Esophagus squamous epithelium (tissue), 5 donors: ENCODE data around the gene GPR83. TPM values are rescaled to one million over a fixed set of nuclear protein-coding genes. Genes with fewer than 3 reads are reported as not detected.
A peak's percentile ranks its signal among the peaks of the same experiment; 100 is the strongest.

Source experiments
- DNase-seq: peaks from one replicate; lab custom pipeline; 2025; lab: John Stamatoyannopoulos, UW
- H3K27ac ChIP-seq, 4 donors: fragments of 200-600 bp; sonication (generic); one replicate each; pipeline ENCODE4 v1.5.1; 2016 to 2019; ENCODE audit warnings: mild to moderate bottlenecking in 1 of 4
- H3K27me3 ChIP-seq, 4 donors: fragments of 200-600 bp; sonication (generic); 1 replicate in 3 of 4; 2 replicates in 1 of 4; pipeline versions ENCODE4 v1.5.1 to v1.6.0; 2017 to 2021; ENCODE audit warnings: antibody characterized with exemption in 1 of 4
- H3K36me3 ChIP-seq, 3 donors: fragments of 200-600 bp; sonication (generic); one replicate each; pipeline ENCODE4 v1.5.1; 2016 to 2019
- H3K4me1 ChIP-seq, 3 donors: fragments of 200-600 bp; sonication (generic); one replicate each; pipeline ENCODE4 v1.5.1; 2017 to 2019
- H3K4me3 ChIP-seq, 4 donors: fragments of 200-600 bp; sonication (generic); 1 replicate in 3 of 4; 2 replicates in 1 of 4; pipeline ENCODE4 v1.5.1; 2016 to 2019; ENCODE audit warnings: mild to moderate bottlenecking in 2 of 4, moderate library complexity in 1 of 4
- H3K9me3 ChIP-seq, 3 donors: fragments of 200-600 bp; sonication (generic); one replicate each; pipeline ENCODE4 v1.5.1; 2016 to 2019
- CTCF ChIP-seq, 6 experiments: fragments of 450-650 bp in 4 of 6; fragments of 200-600 bp in 2 of 6; sonication (generic) in 2 of 6; IDR thresholded peaks; one replicate each; pipeline ENCODE4 v1.5.1; 2016 to 2019; ENCODE audit warnings: antibody characterized with exemption in 6 of 6, mild to moderate bottlenecking in 4 of 6, moderate library complexity in 4 of 6
- POLR2A ChIP-seq, 4 donors: fragments of 450-650 bp; IDR thresholded peaks; one replicate each; pipeline ENCODE4 v1.6.1; 2017; ENCODE audit warnings: antibody characterized with exemption in 4 of 4, mild to moderate bottlenecking in 4 of 4, moderate library complexity in 3 of 4
- whole genome bisulfite sequencing, 2 donors: methylation state at CpG; one replicate each; pipeline ENCODE4 v1.1.5; 2018; 5-methylcytosine and 5-hydroxymethylcytosine counted together
- intact Hi-C: fragments of 100-400 bp; cut with DNase I; formaldehyde crosslinking; loops from one replicate; pipeline ENCODE4 v1.15.0; 2022
- total RNA-seq, 4 donors: library from RNA; depleted of rRNA; stranded (reverse); fragments of >200 nt; gene quantifications; one replicate each; pipeline ENCODE4 v1.1.0, GENCODE V29; 2016
- donor health status: DM: yes; HTN: yes; CAD: no.

The GPR83 gene
- not detected for total RNA-seq

GRCh38 chr11:94400839-94401772, at the start of gene GPR83:
Gene GPR83, minus strand, starts transcription at chr11:94401419. Its CDS starts 172 bp downstream, at chr11:94401247.
- H3K27me3 ChIP-seq = peaks cover 4 to 62% (median 10%) of the 10 kb centered on the region in 4 donors
- intact Hi-C loops = no loop called here
- TF ChIP-seq POLR2A (IDR thresholded peaks at IDR 0.05) (no peak), CTCF (IDR thresholded peaks at IDR 0.05) (no peak)
- H3K4me1 ChIP-seq = peaks cover 8 to 16% (median 10%) of the 10 kb centered on the region in 3 donors
- H3K4me3 ChIP-seq = peak within 1 kb of the TSS; percentile 16 to 53 (median 30)
- no peak for DNase-seq
- no peak within 1 kb of the TSS for H3K27ac ChIP-seq
- H3K36me3 ChIP-seq = no peaks in the 10 kb centered on the region
- H3K9me3 ChIP-seq = no peaks in the 10 kb centered on the region
- 8% methylated on average over 20 to 23 of the region's 73 CpGs for WGBS, 2 donors

DNA sequence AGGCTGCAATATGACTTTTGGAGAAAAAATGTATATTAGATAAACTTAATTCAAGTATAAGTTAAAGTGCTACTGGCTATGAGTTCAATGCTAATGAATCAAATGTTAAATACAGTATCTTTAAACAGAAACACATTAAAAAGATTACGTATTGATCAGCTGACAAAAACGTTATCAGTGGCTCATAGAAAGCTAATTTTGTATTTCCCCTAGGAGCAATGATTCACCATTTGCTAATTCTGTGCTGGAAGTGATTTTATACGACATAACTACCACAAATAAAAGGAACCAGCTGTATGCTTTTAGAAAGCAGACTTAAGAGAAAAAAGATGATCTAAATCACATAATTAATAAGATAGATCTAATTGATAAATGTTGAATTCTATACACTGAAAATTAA, 48.8 kb upstream of the GPR83 start:
- H3K9me3 ChIP-seq = no peaks in the 10 kb centered on the region
- peaks cover 0 to 9% (median 3%) of the 10 kb centered on the region in 3 donors for H3K4me1 ChIP-seq
- H3K27me3 ChIP-seq = no peaks in the 10 kb centered on the region
- no peak for TF ChIP-seq CTCF (IDR thresholded peaks at IDR 0.05)
- TF ChIP-seq POLR2A (IDR thresholded peaks at IDR 0.05) = no peak
- intact Hi-C loops = no loop called here
- no peak overlapping the region for H3K27ac ChIP-seq
- DNase-seq = no peak
- no peak overlapping the region for H3K4me3 ChIP-seq
- peaks cover 0 to 26% (median 0%) of the 10 kb centered on the region in 3 donors for H3K36me3 ChIP-seq
- WGBS, 2 donors = 34 to 40% methylated on average over 3 of the region's 3 CpGs

- Histone ChIP-seq H3K27ac (no peak overlapping the region), H3K9me3 (no peaks in the 10 kb centered on the region), H3K4me1 (peaks cover 0 to 9% (median 3%) of the 10 kb centered on the region in 3 donors), H3K4me3 (no peak overlapping the region), H3K36me3 (peaks cover 0 to 32% (median 0%) of the 10 kb centered on the region in 3 donors), H3K27me3 (no peaks in the 10 kb centered on the region)
- intact Hi-C loops = no loop called here
- DNase-seq = no peak
- 24 to 51% methylated on average over 2 of the region's 2 CpGs for WGBS, 2 donors
- TF ChIP-seq POLR2A (IDR thresholded peaks at IDR 0.05) (no peak), CTCF (IDR thresholded peaks at IDR 0.05) (no peak)
Measured at GRCh38 chr11:94449437-94449836, 48.2 kb upstream of the GPR83 start.

GRCh38 chr11:94449029-94449428, 47.8 kb upstream of the GPR83 start:
- WGBS, 2 donors = 32 to 50% methylated on average over 1 of the region's 1 CpG
- TF ChIP-seq POLR2A (IDR thresholded peaks at IDR 0.05) (no peak), CTCF (IDR thresholded peaks at IDR 0.05) (no peak)
- DNase-seq = no peak
- Histone ChIP-seq H3K27me3 (no peaks in the 10 kb centered on the region), H3K27ac (no peak overlapping the region), H3K4me1 (peaks cover 0 to 9% (median 3%) of the 10 kb centered on the region in 3 donors), H3K9me3 (no peaks in the 10 kb centered on the region), H3K4me3 (no peak overlapping the region), H3K36me3 (peaks cover 0 to 36% (median 0%) of the 10 kb centered on the region in 3 donors)
- intact Hi-C loops = no loop called here

GRCh38 chr11:94447149-94447548, 45.9 kb upstream of the GPR83 start:
- WGBS, 2 donors = 88 to 95% methylated on average over 4 of the region's 4 CpGs
- no peak for DNase-seq
- TF ChIP-seq CTCF (IDR thresholded peaks at IDR 0.05) (no peak), POLR2A (IDR thresholded peaks at IDR 0.05) (no peak)
- Histone ChIP-seq H3K27me3 (no peaks in the 10 kb centered on the region), H3K4me3 (no peak overlapping the region), H3K27ac (no peak overlapping the region), H3K4me1 (peaks cover 0 to 9% (median 3%) of the 10 kb centered on the region in 3 donors), H3K36me3 (peaks cover 0 to 55% (median 0%) of the 10 kb centered on the region in 3 donors), H3K9me3 (no peaks in the 10 kb centered on the region)
- intact Hi-C loops = no loop called here
